Loucy (cell line): ENCODE measurements around the gene SH3RF3.

Experiments
- H2AFZ ChIP-seq: fragments of 200-600 bp; sonication (generic); 2 replicates; pipeline ENCODE4 v1.6.0; 2016; ENCODE audit warnings: antibody characterized with exemption, mild to moderate bottlenecking, low read length, moderate library complexity
- H3F3A ChIP-seq: fragments of 200-600 bp; 2 replicates; pipeline ENCODE4 v1.6.0; 2016; ENCODE audit warnings: antibody characterized with exemption, low read depth, mild to moderate bottlenecking
- H3K27me3 ChIP-seq: fragments of 200-600 bp; sonication (generic); 2 replicates; pipeline ENCODE4 v1.6.1; 2014; ENCODE audit warnings: low read length, mild to moderate bottlenecking; ENCODE audit not compliant: insufficient read depth, poor library complexity, severe bottlenecking
- H3K36me3 ChIP-seq: fragments of 200-600 bp; sonication (generic); 2 replicates; pipeline ENCODE4 v1.6.1; 2016; ENCODE audit warnings: low read length; ENCODE audit not compliant: insufficient read depth
- H3K4me1 ChIP-seq: fragments of 200-600 bp; sonication (generic); 2 replicates; pipeline ENCODE4 v1.5.1; 2014; ENCODE audit warnings: low read length, mild to moderate bottlenecking; ENCODE audit not compliant: insufficient read depth, poor library complexity, severe bottlenecking
- H3K4me2 ChIP-seq: fragments of 200-600 bp; sonication (generic); 2 replicates; pipeline ENCODE4 v1.6.0; 2014; ENCODE audit warnings: antibody characterized with exemption, low read length, low read depth, mild to moderate bottlenecking; ENCODE audit not compliant: poor library complexity, severe bottlenecking
- H3K4me3 ChIP-seq: fragments of 200-600 bp; sonication (generic); 2 replicates; pipeline ENCODE4 v1.5.1; 2014; ENCODE audit warnings: low read length, mild to moderate bottlenecking, mixed read lengths; ENCODE audit not compliant: poor library complexity, severe bottlenecking
- H3K79me2 ChIP-seq: fragments of 200-600 bp; sonication (generic); 2 replicates; pipeline ENCODE4 v1.6.1; 2014; ENCODE audit warnings: low read length; ENCODE audit not compliant: insufficient read depth
- H3K9ac ChIP-seq: fragments of 200-600 bp; sonication (generic); 2 replicates; pipeline ENCODE4 v1.6.0; 2014; ENCODE audit warnings: mild to moderate bottlenecking, low read depth, low read length, moderate library complexity; ENCODE audit not compliant: poor library complexity, severe bottlenecking
- H3K9me2 ChIP-seq: fragments of 200-600 bp; sonication (generic); replicated peaks from 2 replicates; pipeline ENCODE4 v1.6.1; 2016; ENCODE audit warnings: low read depth, low read length, mixed read lengths
- H3K9me3 ChIP-seq: fragments of 200-600 bp; sonication (generic); 2 replicates; pipeline ENCODE4 v1.6.1; 2014; ENCODE audit warnings: mild to moderate bottlenecking, antibody characterized with exemption, low read length, low read depth; ENCODE audit not compliant: insufficient read depth
- H4K20me1 ChIP-seq: fragments of 200-600 bp; sonication (generic); 2 replicates; pipeline ENCODE4 v1.6.0; 2014; ENCODE audit warnings: antibody characterized with exemption, low read length, mild to moderate bottlenecking; ENCODE audit not compliant: insufficient read depth, poor library complexity, severe bottlenecking
- CTCF ChIP-seq: fragments of 200-600 bp; sonication (generic); conservative IDR thresholded peaks from 2 replicates; pipeline ENCODE4 v1.5.1; 2014; ENCODE audit warnings: mild to moderate bottlenecking, antibody characterized with exemption, low read length
- EZH2phosphoT487 ChIP-seq: fragments of 200-600 bp; IDR thresholded peaks from 2 replicates; pipeline ENCODE4 v1.6.1; 2018; ENCODE audit warnings: antibody characterized with exemption, mild to moderate bottlenecking, moderate library complexity, borderline replicate concordance

The SH3RF3 gene

GRCh38 chr2:109383505-109384307 is 254.7 kb downstream of the SH3RF3 start:
- no peaks in the 10 kb centered on the region for H3K36me3 ChIP-seq
- no peaks in the 10 kb centered on the region for H4K20me1 ChIP-seq

GRCh38 chr2:109384308-109385271 is 255.6 kb downstream of the SH3RF3 start:
- H3K79me2 ChIP-seq = no peaks in the 10 kb centered on the region
- H3K9ac ChIP-seq = no peak overlapping the region
- H3K4me3 ChIP-seq = no peak overlapping the region
- H3K27me3 ChIP-seq = no peaks in the 10 kb centered on the region
- no peaks in the 10 kb centered on the region for H3K9me2 ChIP-seq
- H3K4me1 ChIP-seq = no peaks in the 10 kb centered on the region
- H3K36me3 ChIP-seq = no peaks in the 10 kb centered on the region
- TF ChIP-seq EZH2phosphoT487 = no peak
- no peak for TF ChIP-seq CTCF
- H3F3A ChIP-seq = no peaks in the 10 kb centered on the region
- H3K9me3 ChIP-seq = no peaks in the 10 kb centered on the region
- H4K20me1 ChIP-seq = no peaks in the 10 kb centered on the region
- H2AFZ ChIP-seq = no peak overlapping the region
- no peak overlapping the region for H3K4me2 ChIP-seq

More at GRCh38 chr2:109383505-109384307, 254.7 kb downstream of the SH3RF3 start:
- no peaks in the 10 kb centered on the region for H3K9me3 ChIP-seq
- TF ChIP-seq EZH2phosphoT487 (no peak), CTCF (no peak)
- H3K27me3 ChIP-seq = no peaks in the 10 kb centered on the region
- no peak overlapping the region for H2AFZ ChIP-seq
- H3K9ac ChIP-seq = no peak overlapping the region
- H3K79me2 ChIP-seq = no peaks in the 10 kb centered on the region
- no peaks in the 10 kb centered on the region for H3F3A ChIP-seq
- no peak overlapping the region for H3K4me3 ChIP-seq
- no peaks in the 10 kb centered on the region for H3K9me2 ChIP-seq
- no peak overlapping the region for H3K4me2 ChIP-seq
- H3K4me1 ChIP-seq = no peaks in the 10 kb centered on the region

GRCh38 chr2:109385506-109385905 is 256.5 kb downstream of the SH3RF3 start:
- Histone ChIP-seq H3K9me3 (no peaks in the 10 kb centered on the region), H4K20me1 (no peaks in the 10 kb centered on the region), H3K79me2 (no peaks in the 10 kb centered on the region), H3K27me3 (no peaks in the 10 kb centered on the region), H3K4me3 (no peak overlapping the region), H3K36me3 (no peaks in the 10 kb centered on the region), H3K4me1 (no peaks in the 10 kb centered on the region), H3K9ac (no peak overlapping the region), H3F3A (no peaks in the 10 kb centered on the region), H3K9me2 (no peaks in the 10 kb centered on the region), H3K4me2 (no peak overlapping the region), H2AFZ (no peak overlapping the region)
- TF ChIP-seq EZH2phosphoT487 (no peak), CTCF (no peak)
